Measurements from ENCODE around the gene SPAG17. TPM values are rescaled to one million over a fixed set of nuclear protein-coding genes. Genes with fewer than 3 reads are reported as not detected.

The SPAG17 gene
- total and polyA plus RNA-seq, 2 of the 4 experiments (the other 2 are of a cell fraction) = 0.10 TPM; not detected in 1

DNA sequence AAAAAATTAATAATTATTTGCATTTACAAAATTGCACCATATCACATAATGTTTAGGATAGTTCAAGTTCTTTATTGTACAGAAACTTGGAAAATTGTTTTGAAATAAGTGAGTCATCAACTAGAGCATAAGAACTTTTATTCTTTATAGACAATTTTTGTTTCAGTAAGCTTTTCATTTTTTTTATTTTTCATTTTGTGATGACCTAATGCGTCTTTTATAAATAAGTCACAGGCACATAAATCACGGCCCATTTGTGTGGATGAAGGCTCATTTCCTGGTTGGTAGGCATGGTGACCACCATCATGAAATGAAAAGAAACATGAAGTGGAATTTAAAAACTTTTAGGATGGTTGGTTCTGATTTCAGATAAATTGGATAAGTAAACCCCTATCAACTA, 39.3 kb downstream of the SPAG17 start:
- POLR2A ChIA-PET (ENCODE audit: unreplicated experiment) = no interaction called here
- Histone ChIP-seq H3K9me3 (ENCODE audit: control insufficient read depth, insufficient read depth, low read length) (no peaks in the 10 kb centered on the region), H3K9me1 (ENCODE audit: insufficient read depth, low read length) (peaks cover 4% of the 10 kb centered on the region), H3K79me1 (ENCODE audit: low read depth in 1 of 2, low read length in 2 of 2) (no peaks in the 10 kb centered on the region), H2AK5ac (ENCODE audit: low read depth, low read length) (no peak overlapping the region; the same call in 1 of the 2 replicates), H4K91ac (ENCODE audit: insufficient read depth, low read depth, low read length) (no peak overlapping the region), H3K36me3 (ENCODE audit: control insufficient read depth, insufficient read depth, low read length) (no peaks in the 10 kb centered on the region), H2BK120ac (ENCODE audit: low read depth, low read length) (no peak overlapping the region), H2AFZ (replicated peaks; ENCODE audit: low read length, poor library complexity) (no peak overlapping the region), H2BK15ac (ENCODE audit: low read depth, low read length) (no peak overlapping the region), H3K4ac (ENCODE audit: low read depth, low read length) (no peak overlapping the region), H3K4me2 (ENCODE audit: low read depth, low read length) (no peak overlapping the region), H4K20me1 (ENCODE audit: insufficient read depth, low read length) (no peaks in the 10 kb centered on the region), H3K56ac (ENCODE audit: extremely low read depth, insufficient read depth, low read length) (no peak overlapping the region), H2BK20ac (ENCODE audit: low read depth, low read length) (no peak overlapping the region), H3K23ac (ENCODE audit: low read depth, low read length) (no peak overlapping the region), H3K27ac (ENCODE audit: insufficient read depth, low read length) (no peak overlapping the region), H3K18ac (ENCODE audit: low read depth, low read length) (no peak overlapping the region), H4K5ac (ENCODE audit: low read depth, low read length) (no peak overlapping the region), H2BK5ac (ENCODE audit: low read depth, low read length, poor library complexity, severe bottlenecking) (no peak overlapping the region), H3K27me3 (ENCODE audit: control insufficient read depth, insufficient read depth, low read length) (no peaks in the 10 kb centered on the region), H3K9ac (ENCODE audit: low read depth, low read length) (no peak overlapping the region), H3K4me3 (ENCODE audit: insufficient read depth, low read depth, low read length) (no peak overlapping the region), H4K8ac (ENCODE audit: low read depth in 2 of 2, low read length in 2 of 2) (no peak overlapping the region; a peak in 1 of 4 replicates), H3K4me1 (ENCODE audit: control insufficient read depth, insufficient read depth, low read length) (peaks cover 9% of the 10 kb centered on the region), H3K14ac (replicated peaks; ENCODE audit: low read depth, low read length) (no peak overlapping the region), H2AK9ac (replicated peaks; ENCODE audit: low read depth, low read length, poor library complexity) (no peak overlapping the region)
- no CpG with 5 or more reads among the region's 2 CpGs for WGBS, 2 experiments (ENCODE audit: extremely low coverage in 2 of 2, insufficient read length in 1 of 2)
- ATAC-seq (ENCODE audit: low read depth) (no peak), DNase-seq (peak; percentile 56)
- intact Hi-C loops (cut with micrococcal nuclease) (loop anchor here (5.0 kb wide), 2 partner anchors 178 to 997 kb away; partner anchors contain the start of gene WARS2), in situ Hi-C loops (cut with MboI; ENCODE audit: low sequenced_read_pairs) (no loop called here), dilution Hi-C loops (cut with HindIII; ENCODE audit: low sequenced_read_pairs, unreplicated experiment) (no loop called here)
- CTCF ChIA-PET = no interaction called here
- no peak for TF ChIP-seq MAFK (IDR thresholded peaks at IDR 0.05; ENCODE audit: low read depth, low read length)
- no peak for TF ChIP-seq RCOR1 (IDR thresholded peaks at IDR 0.05; ENCODE audit: insufficient replicate concordance, low read length)
- no peak for TF ChIP-seq CHD1 (IDR thresholded peaks at IDR 0.05; ENCODE audit: low read depth, low read length)
- TF ChIP-seq BHLHE40 (IDR thresholded peaks at IDR 0.05; ENCODE audit: low read depth, low read length) = no peak
- TF ChIP-seq, protein P1, sequence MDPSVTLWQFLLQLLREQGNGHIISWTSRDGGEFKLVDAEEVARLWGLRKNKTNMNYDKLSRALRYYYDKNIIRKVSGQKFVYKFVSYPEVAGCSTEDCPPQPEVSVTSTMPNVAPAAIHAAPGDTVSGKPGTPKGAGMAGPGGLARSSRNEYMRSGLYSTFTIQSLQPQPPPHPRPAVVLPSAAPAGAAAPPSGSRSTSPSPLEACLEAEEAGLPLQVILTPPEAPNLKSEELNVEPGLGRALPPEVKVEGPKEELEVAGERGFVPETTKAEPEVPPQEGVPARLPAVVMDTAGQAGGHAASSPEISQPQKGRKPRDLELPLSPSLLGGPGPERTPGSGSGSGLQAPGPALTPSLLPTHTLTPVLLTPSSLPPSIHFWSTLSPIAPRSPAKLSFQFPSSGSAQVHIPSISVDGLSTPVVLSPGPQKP (IDR thresholded peaks at IDR 0.05; ENCODE audit: borderline replicate concordance, low read depth, low read length) = no peak
- TF ChIP-seq SMC3 (IDR thresholded peaks at IDR 0.05; ENCODE audit: low read depth, low read length) = no peak
- TF ChIP-seq CEBPB (IDR thresholded peaks at IDR 0.05; ENCODE audit: low read depth, low read length) = no peak
- no peak for TF ChIP-seq MAZ (IDR thresholded peaks at IDR 0.05; ENCODE audit: borderline replicate concordance, low read depth, low read length)
- no peak for TF ChIP-seq RAD21 (IDR thresholded peaks at IDR 0.05; ENCODE audit: low read length)
- TF ChIP-seq, protein P2, sequence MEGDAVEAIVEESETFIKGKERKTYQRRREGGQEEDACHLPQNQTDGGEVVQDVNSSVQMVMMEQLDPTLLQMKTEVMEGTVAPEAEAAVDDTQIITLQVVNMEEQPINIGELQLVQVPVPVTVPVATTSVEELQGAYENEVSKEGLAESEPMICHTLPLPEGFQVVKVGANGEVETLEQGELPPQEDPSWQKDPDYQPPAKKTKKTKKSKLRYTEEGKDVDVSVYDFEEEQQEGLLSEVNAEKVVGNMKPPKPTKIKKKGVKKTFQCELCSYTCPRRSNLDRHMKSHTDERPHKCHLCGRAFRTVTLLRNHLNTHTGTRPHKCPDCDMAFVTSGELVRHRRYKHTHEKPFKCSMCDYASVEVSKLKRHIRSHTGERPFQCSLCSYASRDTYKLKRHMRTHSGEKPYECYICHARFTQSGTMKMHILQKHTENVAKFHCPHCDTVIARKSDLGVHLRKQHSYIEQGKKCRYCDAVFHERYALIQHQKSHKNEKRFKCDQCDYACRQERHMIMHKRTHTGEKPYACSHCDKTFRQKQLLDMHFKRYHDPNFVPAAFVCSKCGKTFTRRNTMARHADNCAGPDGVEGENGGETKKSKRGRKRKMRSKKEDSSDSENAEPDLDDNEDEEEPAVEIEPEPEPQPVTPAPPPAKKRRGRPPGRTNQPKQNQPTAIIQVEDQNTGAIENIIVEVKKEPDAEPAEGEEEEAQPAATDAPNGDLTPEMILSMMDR (conservative IDR thresholded peaks at IDR 0.05; ENCODE audit: low read depth, low read length) = no peak
- no peak; the same call in 1 of the 2 replicates for TF ChIP-seq FOS (IDR thresholded peaks at IDR 0.05; ENCODE audit: low read depth, low read length)
- no peak for TF ChIP-seq POLR2A (IDR thresholded peaks at IDR 0.05; ENCODE audit: low read depth, low read length)
- TF ChIP-seq, protein P3, sequence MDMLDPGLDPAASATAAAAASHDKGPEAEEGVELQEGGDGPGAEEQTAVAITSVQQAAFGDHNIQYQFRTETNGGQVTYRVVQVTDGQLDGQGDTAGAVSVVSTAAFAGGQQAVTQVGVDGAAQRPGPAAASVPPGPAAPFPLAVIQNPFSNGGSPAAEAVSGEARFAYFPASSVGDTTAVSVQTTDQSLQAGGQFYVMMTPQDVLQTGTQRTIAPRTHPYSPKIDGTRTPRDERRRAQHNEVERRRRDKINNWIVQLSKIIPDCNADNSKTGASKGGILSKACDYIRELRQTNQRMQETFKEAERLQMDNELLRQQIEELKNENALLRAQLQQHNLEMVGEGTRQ (IDR thresholded peaks at IDR 0.05; ENCODE audit: low read depth, low read length) = no peak
- no peak for TF ChIP-seq RFX5 (IDR thresholded peaks at IDR 0.05; ENCODE audit: low read depth, low read length)
- TF ChIP-seq NFE2L2 (IDR thresholded peaks at IDR 0.05; ENCODE audit: low read depth, low read length) = no peak
- no peak for TF ChIP-seq MXI1 (IDR thresholded peaks at IDR 0.05; ENCODE audit: borderline replicate concordance, low read depth, low read length)
- BruUV-seq (replicated peaks) = no TSS peak

Data from IMR-90 (cell line).